ENCODE data around the gene HCAR2. TPM values are rescaled to one million over a fixed set of nuclear protein-coding genes. Genes with fewer than 3 reads are reported as not detected.
"Not testable (repeated sequence)": the region's sequence is repeated elsewhere in the genome, so short reads cannot be mapped to it uniquely, and the experiment has no call there.

The HCAR2 gene
- total RNA-seq, 1 donor from 2014 or later, result not detected

GRCh38 chr12:122691566-122691965, 11.6 kb downstream of the HCAR2 start:
- H3K9me3 Mint-ChIP-seq, result no peaks in the 10 kb centered on the region
- H3K4me3 Mint-ChIP-seq, result no peak overlapping the region
- DNase-seq (ENCODE audit: low read depth, low spot score), result no peak
- TF ChIP-seq, protein P1, sequence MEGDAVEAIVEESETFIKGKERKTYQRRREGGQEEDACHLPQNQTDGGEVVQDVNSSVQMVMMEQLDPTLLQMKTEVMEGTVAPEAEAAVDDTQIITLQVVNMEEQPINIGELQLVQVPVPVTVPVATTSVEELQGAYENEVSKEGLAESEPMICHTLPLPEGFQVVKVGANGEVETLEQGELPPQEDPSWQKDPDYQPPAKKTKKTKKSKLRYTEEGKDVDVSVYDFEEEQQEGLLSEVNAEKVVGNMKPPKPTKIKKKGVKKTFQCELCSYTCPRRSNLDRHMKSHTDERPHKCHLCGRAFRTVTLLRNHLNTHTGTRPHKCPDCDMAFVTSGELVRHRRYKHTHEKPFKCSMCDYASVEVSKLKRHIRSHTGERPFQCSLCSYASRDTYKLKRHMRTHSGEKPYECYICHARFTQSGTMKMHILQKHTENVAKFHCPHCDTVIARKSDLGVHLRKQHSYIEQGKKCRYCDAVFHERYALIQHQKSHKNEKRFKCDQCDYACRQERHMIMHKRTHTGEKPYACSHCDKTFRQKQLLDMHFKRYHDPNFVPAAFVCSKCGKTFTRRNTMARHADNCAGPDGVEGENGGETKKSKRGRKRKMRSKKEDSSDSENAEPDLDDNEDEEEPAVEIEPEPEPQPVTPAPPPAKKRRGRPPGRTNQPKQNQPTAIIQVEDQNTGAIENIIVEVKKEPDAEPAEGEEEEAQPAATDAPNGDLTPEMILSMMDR (conservative IDR thresholded peaks at IDR 0.05), result no peak
- H3K27me3 Mint-ChIP-seq (ENCODE audit: low read depth), result no peaks in the 10 kb centered on the region
- H3K4me1 Mint-ChIP-seq, result no peaks in the 10 kb centered on the region
- no peak overlapping the region for H3K27ac Mint-ChIP-seq (ENCODE audit: unreplicated experiment)
- no peaks in the 10 kb centered on the region for H3K36me3 Mint-ChIP-seq (ENCODE audit: low read depth)

GRCh38 chr12:122688291-122688690, 14.9 kb downstream of the HCAR2 start:
- no peak overlapping the region for H3K4me3 Mint-ChIP-seq
- H3K27me3 Mint-ChIP-seq (ENCODE audit: low read depth), result no peaks in the 10 kb centered on the region
- TF ChIP-seq, protein P1 (conservative IDR thresholded peaks at IDR 0.05), result no peak
- H3K27ac Mint-ChIP-seq (ENCODE audit: unreplicated experiment), result no peak overlapping the region
- no peaks in the 10 kb centered on the region for H3K4me1 Mint-ChIP-seq
- no peak for DNase-seq (ENCODE audit: low read depth, low spot score)
- no peaks in the 10 kb centered on the region for H3K9me3 Mint-ChIP-seq
- H3K36me3 Mint-ChIP-seq (ENCODE audit: low read depth), result no peaks in the 10 kb centered on the region

DNA sequence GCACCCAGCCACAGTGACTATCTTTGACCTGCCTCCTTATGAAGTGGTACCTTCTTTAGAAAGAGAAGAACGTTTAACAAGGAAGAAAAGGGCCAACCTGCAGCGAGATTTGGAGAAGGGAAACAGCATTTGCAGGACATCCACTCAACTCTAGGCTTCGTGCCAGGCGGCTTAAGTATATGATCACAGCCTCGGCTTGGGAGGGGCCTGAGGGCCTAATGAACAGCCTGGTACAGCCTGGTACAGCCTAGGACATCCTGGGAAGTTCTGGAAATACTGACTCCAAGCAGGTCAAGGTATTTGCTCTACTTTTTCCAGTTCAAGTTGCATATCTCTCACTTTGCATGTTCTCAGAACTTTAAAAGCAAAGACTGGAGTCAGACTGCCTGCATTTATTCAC, 16.1 kb downstream of the HCAR2 start:
- Mint-ChIP-seq H3K36me3 (ENCODE audit: low read depth) (no peaks in the 10 kb centered on the region), H3K9me3 (no peaks in the 10 kb centered on the region), H3K27me3 (ENCODE audit: low read depth) (no peaks in the 10 kb centered on the region), H3K4me1 (no peaks in the 10 kb centered on the region), H3K27ac (ENCODE audit: unreplicated experiment) (no peak overlapping the region), H3K4me3 (no peak overlapping the region)
- no peak for DNase-seq (ENCODE audit: low read depth, low spot score)
- TF ChIP-seq, protein P1 (conservative IDR thresholded peaks at IDR 0.05), result no peak

DNA sequence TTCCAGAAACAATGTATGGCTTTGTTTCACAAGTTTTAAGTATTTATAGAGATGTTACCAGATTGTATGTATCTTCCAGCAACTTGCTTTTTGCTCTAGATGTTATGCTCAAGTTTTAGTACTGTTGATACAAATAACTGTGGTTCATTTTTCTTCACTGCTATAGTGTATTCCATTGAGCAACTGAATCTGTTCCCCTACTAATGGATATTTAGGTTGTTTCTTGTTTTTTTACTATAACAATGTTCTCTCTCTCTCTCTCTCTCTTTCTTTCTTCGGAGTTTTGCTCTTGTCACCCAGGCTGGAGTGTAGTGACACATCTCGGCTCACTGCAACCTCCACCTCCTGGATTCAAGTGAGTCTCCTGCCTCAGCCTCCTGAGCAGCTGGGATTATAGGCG, 16.6 kb downstream of the HCAR2 start:
- Mint-ChIP-seq H3K4me1 (no peaks in the 10 kb centered on the region), H3K4me3 (no peak overlapping the region), H3K27me3 (ENCODE audit: low read depth) (no peaks in the 10 kb centered on the region), H3K36me3 (ENCODE audit: low read depth) (no peaks in the 10 kb centered on the region), H3K27ac (ENCODE audit: unreplicated experiment) (no peak overlapping the region), H3K9me3 (no peaks in the 10 kb centered on the region)
- TF ChIP-seq, protein P1 (conservative IDR thresholded peaks at IDR 0.05), result no peak
- DNase-seq (ENCODE audit: low read depth, low spot score), result no peak

- TF ChIP-seq, protein P1 (conservative IDR thresholded peaks at IDR 0.05), result no peak
- no peak for DNase-seq (ENCODE audit: low read depth, low spot score)
- H3K4me3 Mint-ChIP-seq, result no peak overlapping the region
- H3K36me3 Mint-ChIP-seq (ENCODE audit: low read depth), result no peaks in the 10 kb centered on the region
- no peaks in the 10 kb centered on the region for H3K9me3 Mint-ChIP-seq
- no peaks in the 10 kb centered on the region for H3K27me3 Mint-ChIP-seq (ENCODE audit: low read depth)
- H3K27ac Mint-ChIP-seq (ENCODE audit: unreplicated experiment), result no peak overlapping the region
- no peaks in the 10 kb centered on the region for H3K4me1 Mint-ChIP-seq
These were observed 18.8 kb downstream of the HCAR2 start for GRCh38 chr12:122684297-122684813.

- DNase-seq (ENCODE audit: low read depth, low spot score), result no peak
- H3K4me1 Mint-ChIP-seq, result no peaks in the 10 kb centered on the region
- no peaks in the 10 kb centered on the region for H3K9me3 Mint-ChIP-seq
- H3K36me3 Mint-ChIP-seq (ENCODE audit: low read depth), result no peaks in the 10 kb centered on the region
- no peak overlapping the region for H3K27ac Mint-ChIP-seq (ENCODE audit: unreplicated experiment)
- H3K4me3 Mint-ChIP-seq, result no peak overlapping the region
- H3K27me3 Mint-ChIP-seq (ENCODE audit: low read depth), result no peaks in the 10 kb centered on the region
- TF ChIP-seq, protein P1 (conservative IDR thresholded peaks at IDR 0.05), result no peak
These were observed 21.3 kb downstream of the HCAR2 start for GRCh38 chr12:122681814-122682213.

- H3K4me1 Mint-ChIP-seq; DNase-seq (ENCODE audit: low read depth, low spot score); H3K27me3 Mint-ChIP-seq (ENCODE audit: low read depth); H3K9me3 Mint-ChIP-seq; H3K36me3 Mint-ChIP-seq (ENCODE audit: low read depth); H3K27ac Mint-ChIP-seq (ENCODE audit: unreplicated experiment); H3K4me3 Mint-ChIP-seq: not testable (repeated sequence)
These were observed 22.2 kb downstream of the HCAR2 start for GRCh38 chr12:122680989-122681388.

- not testable (repeated sequence) for H3K27ac Mint-ChIP-seq (ENCODE audit: unreplicated experiment); H3K4me1 Mint-ChIP-seq; DNase-seq (ENCODE audit: low read depth, low spot score); H3K36me3 Mint-ChIP-seq (ENCODE audit: low read depth); H3K4me3 Mint-ChIP-seq; H3K27me3 Mint-ChIP-seq (ENCODE audit: low read depth); H3K9me3 Mint-ChIP-seq
These were observed 26.4 kb downstream of the HCAR2 start for GRCh38 chr12:122676781-122677180.

All from neural crest cell (in vitro differentiated cells).